Type B pancreatic cell (in vitro differentiated cells): ENCODE data around the gene RCN1. TPM values are rescaled to one million over a fixed set of nuclear protein-coding genes. Genes with fewer than 3 reads are reported as not detected.

Experiments
- DNase-seq: peaks from one replicate; pipeline ENCODE4 v3.0.0; 2021; ENCODE audit warnings: mixed read lengths; ENCODE audit not compliant: unreplicated experiment; ENCODE audit errors: extremely low spot score
- H3K27ac Mint-ChIP-seq: 2 replicates; pipeline ENCODE4 v1.8.0; 2021; ENCODE audit warnings: mild to moderate bottlenecking, mixed read lengths
- H3K27me3 Mint-ChIP-seq: 2 replicates; pipeline ENCODE4 v1.8.0; 2021; ENCODE audit warnings: mixed read lengths
- H3K36me3 Mint-ChIP-seq: 2 replicates; pipeline ENCODE4 v1.8.0; 2021; ENCODE audit warnings: mixed read lengths
- H3K4me1 Mint-ChIP-seq: one replicate; pipeline ENCODE4 v1.8.0; 2021; ENCODE audit warnings: mixed read lengths; ENCODE audit not compliant: unreplicated experiment
- H3K4me3 Mint-ChIP-seq: 2 replicates; pipeline ENCODE4 v1.8.0; 2021; ENCODE audit warnings: mild to moderate bottlenecking, mixed read lengths
- H3K9me3 Mint-ChIP-seq: 2 replicates; pipeline ENCODE4 v1.8.0; 2021; ENCODE audit warnings: mixed read lengths
- CTCF ChIP-seq: fragments of 200-600 bp; sonication (generic); conservative IDR thresholded peaks from 2 replicates; pipeline ENCODE4 v1.5.0; 2021; ENCODE audit warnings: antibody characterized with exemption, mild to moderate bottlenecking
- total RNA-seq: library from RNA; stranded (reverse); gene quantifications from 2 replicates; pipeline ENCODE4 v1.2.1, GENCODE V29; 2021; ENCODE audit warnings: low replicate concordance

The RCN1 gene
- total RNA-seq, 1 donor from 2014 or later = 144 TPM

DNA sequence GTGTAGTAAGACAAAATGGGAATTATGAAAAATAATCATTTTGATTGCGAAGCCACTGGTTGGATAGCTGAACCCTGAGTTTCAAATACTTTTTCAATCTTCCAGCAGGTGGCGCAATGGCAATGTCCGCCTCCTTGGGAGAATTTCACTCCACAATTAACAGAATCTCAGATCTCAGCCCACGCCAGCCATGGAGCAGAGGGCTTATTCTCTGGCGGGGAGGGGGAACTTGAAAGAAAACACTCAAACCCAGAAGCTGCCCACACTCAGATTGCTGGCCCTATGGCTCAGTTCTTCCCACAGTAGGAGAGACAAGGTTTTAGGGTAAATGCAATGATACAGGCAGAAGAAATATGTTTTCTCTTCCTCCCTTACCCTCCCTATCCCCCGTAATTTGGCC lies 38.7 kb upstream of the RCN1 start:
- Mint-ChIP-seq H3K4me1 (peaks cover 9% of the 10 kb centered on the region), H3K4me3 (no peak overlapping the region), H3K9me3 (no peaks in the 10 kb centered on the region), H3K36me3 (no peaks in the 10 kb centered on the region), H3K27me3 (peaks cover 33% of the 10 kb centered on the region), H3K27ac (no peak overlapping the region)
- peak; percentile 92 for TF ChIP-seq CTCF
- DNase-seq = peak; percentile 72

DNA sequence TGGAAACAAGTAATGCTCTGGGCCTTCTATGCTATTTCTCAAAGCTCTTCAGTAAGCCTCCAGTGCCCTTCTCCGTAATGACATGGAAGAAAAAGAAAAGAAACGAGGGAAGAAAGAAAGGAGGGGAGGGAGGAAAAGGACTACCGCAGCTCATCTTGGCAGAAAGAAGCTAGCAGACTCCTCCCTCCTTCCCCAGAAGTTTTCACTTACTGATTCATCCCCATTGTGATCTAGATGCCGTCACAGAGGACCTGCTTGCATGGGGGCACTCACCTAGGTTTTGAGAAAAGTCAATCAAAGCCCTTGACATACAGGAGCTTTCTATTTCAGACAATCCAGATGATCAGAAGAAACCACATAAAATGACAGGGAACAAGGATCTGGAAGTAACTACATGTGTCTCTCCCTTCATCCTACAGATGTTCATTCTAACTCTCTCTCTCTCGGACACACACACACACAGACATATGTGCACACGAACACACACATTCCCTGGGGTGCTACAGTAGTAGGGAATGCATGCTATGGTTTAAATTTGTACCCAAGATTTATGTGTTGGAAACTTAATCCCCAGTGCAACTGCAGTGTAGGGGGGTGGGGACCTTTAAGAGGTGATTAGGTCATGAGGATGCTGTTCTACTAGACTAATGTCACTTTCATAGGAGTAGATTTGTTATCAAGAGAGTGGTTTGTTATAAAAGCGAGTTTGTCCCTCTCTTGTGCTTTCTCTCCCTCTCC lies 37.6 kb upstream of the RCN1 start:
- H3K27me3 Mint-ChIP-seq = peaks cover 31% of the 10 kb centered on the region
- no peak for TF ChIP-seq CTCF
- H3K36me3 Mint-ChIP-seq = no peaks in the 10 kb centered on the region
- no peaks in the 10 kb centered on the region for H3K9me3 Mint-ChIP-seq
- no peak for DNase-seq
- H3K4me1 Mint-ChIP-seq = peaks cover 9% of the 10 kb centered on the region
- H3K27ac Mint-ChIP-seq = no peak overlapping the region
- no peak overlapping the region for H3K4me3 Mint-ChIP-seq

DNA sequence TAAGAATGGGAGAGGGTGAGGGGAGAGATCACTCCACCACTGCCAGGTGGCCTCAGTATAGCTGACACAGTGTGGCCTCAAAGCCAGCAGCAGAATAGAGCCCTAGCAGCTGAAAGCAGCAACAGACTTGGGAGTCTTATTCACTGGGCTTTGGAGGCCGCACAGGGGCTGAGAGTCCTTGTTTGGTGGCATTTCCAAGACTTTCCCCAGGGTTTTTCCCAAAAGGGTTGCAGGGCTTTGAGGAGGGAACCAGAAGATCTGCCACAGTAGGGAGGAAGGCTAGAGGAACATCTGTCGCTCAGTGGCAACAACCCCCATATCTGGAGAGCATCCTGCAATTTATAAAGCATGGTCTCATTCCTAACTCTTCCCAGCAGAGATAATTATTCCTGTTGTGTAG lies 35.0 kb upstream of the RCN1 start:
- H3K27me3 Mint-ChIP-seq = peaks cover 16% of the 10 kb centered on the region
- no peak for TF ChIP-seq CTCF
- no peak overlapping the region for H3K4me3 Mint-ChIP-seq
- H3K36me3 Mint-ChIP-seq = no peaks in the 10 kb centered on the region
- no peak for DNase-seq
- H3K4me1 Mint-ChIP-seq = peaks cover 9% of the 10 kb centered on the region
- no peak overlapping the region for H3K27ac Mint-ChIP-seq
- H3K9me3 Mint-ChIP-seq = no peaks in the 10 kb centered on the region

GRCh38 chr11:32056438-32056837 lies 34.4 kb upstream of the RCN1 start:
- DNase-seq = no peak
- Mint-ChIP-seq H3K27me3 (peaks cover 11% of the 10 kb centered on the region), H3K27ac (no peak overlapping the region), H3K36me3 (no peaks in the 10 kb centered on the region), H3K4me3 (no peak overlapping the region), H3K4me1 (peaks cover 9% of the 10 kb centered on the region), H3K9me3 (no peaks in the 10 kb centered on the region)
- TF ChIP-seq CTCF = no peak

DNA sequence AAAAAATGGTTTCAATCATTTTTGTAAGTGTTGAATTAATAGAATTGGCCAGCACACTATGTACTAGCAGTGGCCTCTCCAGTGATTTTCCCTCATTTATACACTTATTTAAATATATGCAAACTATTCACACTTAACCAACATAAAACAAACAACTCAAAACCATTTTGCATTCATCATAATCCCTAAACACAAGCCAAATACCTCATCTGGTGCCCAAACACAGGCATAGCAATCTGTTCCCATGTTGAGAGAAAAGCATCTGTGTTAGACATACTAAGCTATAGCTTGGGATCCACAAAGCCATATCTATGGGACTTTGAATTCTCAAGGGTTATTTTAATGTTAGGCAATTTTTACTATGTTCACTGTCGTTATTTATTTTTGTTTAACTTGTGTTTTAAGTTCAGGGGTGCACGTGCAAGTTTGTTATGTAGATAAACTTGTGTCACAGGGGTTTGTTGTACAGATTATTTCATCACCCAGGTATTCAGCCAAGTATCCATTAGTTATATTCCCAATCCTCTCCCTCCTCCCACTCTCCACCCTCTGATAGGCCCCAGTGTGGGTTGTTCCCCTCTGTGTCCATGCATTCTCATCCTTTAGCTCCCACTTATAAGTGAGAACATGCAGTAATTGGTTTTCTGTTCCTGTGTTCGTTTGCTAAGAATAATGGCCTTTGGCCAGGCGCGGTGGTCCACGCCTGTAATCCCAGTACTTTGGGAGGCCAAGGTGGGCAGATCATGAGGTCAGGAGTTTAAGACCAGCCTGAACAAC lies 31.0 kb upstream of the RCN1 start:
- DNase-seq = no peak
- no peaks in the 10 kb centered on the region for H3K4me1 Mint-ChIP-seq
- peaks cover 6% of the 10 kb centered on the region for H3K27me3 Mint-ChIP-seq
- H3K36me3 Mint-ChIP-seq = no peaks in the 10 kb centered on the region
- H3K27ac Mint-ChIP-seq = no peak overlapping the region
- H3K9me3 Mint-ChIP-seq = no peaks in the 10 kb centered on the region
- no peak for TF ChIP-seq CTCF
- no peak overlapping the region for H3K4me3 Mint-ChIP-seq
